Measurements from ENCODE around the gene TPCN1. TPM values are rescaled to one million over a fixed set of nuclear protein-coding genes. Genes with fewer than 3 reads are reported as not detected.

TPCN1 gene
- total RNA-seq, 1 donor from 2014 or later = 51.9 TPM

- H3K4me3 ChIP-seq = no peak overlapping the region
- no peak overlapping the region for H3K27ac ChIP-seq
- H3K36me3 ChIP-seq = peaks cover 87% of the 10 kb centered on the region
- H3K9me3 ChIP-seq = no peaks in the 10 kb centered on the region
- intact Hi-C loops (cut with DNase I) = no loop called here
- no peak for ATAC-seq
- no peak for TF ChIP-seq CTCF (IDR thresholded peaks at IDR 0.05)
- H3K4me1 ChIP-seq = no peaks in the 10 kb centered on the region
- H3K27me3 ChIP-seq = no peaks in the 10 kb centered on the region
- DNase-seq = no peak
Observed at GRCh38 chr12:113292091-113292490, 70.8 kb downstream of the TPCN1 start.

- H3K27me3 ChIP-seq = no peaks in the 10 kb centered on the region
- H3K27ac ChIP-seq = no peak overlapping the region
- ATAC-seq (no peak), DNase-seq (no peak)
- peaks cover 84% of the 10 kb centered on the region for H3K36me3 ChIP-seq
- no peak overlapping the region for H3K4me3 ChIP-seq
- intact Hi-C loops (cut with DNase I) = no loop called here
- H3K4me1 ChIP-seq = no peaks in the 10 kb centered on the region
- no peaks in the 10 kb centered on the region for H3K9me3 ChIP-seq
- TF ChIP-seq CTCF (IDR thresholded peaks at IDR 0.05) = no peak
Observed at GRCh38 chr12:113292547-113292946, 71.3 kb downstream of the TPCN1 start.

GRCh38 chr12:113293100-113293499 is 71.8 kb downstream of the TPCN1 start:
- H3K36me3 ChIP-seq = peaks cover 79% of the 10 kb centered on the region
- no peaks in the 10 kb centered on the region for H3K27me3 ChIP-seq
- intact Hi-C loops (cut with DNase I) = no loop called here
- H3K4me1 ChIP-seq = no peaks in the 10 kb centered on the region
- TF ChIP-seq CTCF (IDR thresholded peaks at IDR 0.05) = no peak
- H3K9me3 ChIP-seq = no peaks in the 10 kb centered on the region
- DNase-seq (no peak), ATAC-seq (no peak)
- no peak overlapping the region for H3K4me3 ChIP-seq
- H3K27ac ChIP-seq = no peak overlapping the region

GRCh38 chr12:113295886-113296556 is 74.8 kb downstream of the TPCN1 start:
- intact Hi-C loops (cut with DNase I) = no loop called here
- no peak for TF ChIP-seq CTCF (IDR thresholded peaks at IDR 0.05)
- H3K4me1 ChIP-seq = peaks cover 15% of the 10 kb centered on the region
- no peak overlapping the region for H3K4me3 ChIP-seq
- no peak for DNase-seq
- no peak overlapping the region for H3K27ac ChIP-seq
- no peaks in the 10 kb centered on the region for H3K27me3 ChIP-seq
- no peaks in the 10 kb centered on the region for H3K9me3 ChIP-seq
- peaks cover 52% of the 10 kb centered on the region for H3K36me3 ChIP-seq
- ATAC-seq = no peak

- no peak for DNase-seq
- Histone ChIP-seq H3K9me3 (no peaks in the 10 kb centered on the region), H3K4me3 (no peak overlapping the region), H3K27me3 (no peaks in the 10 kb centered on the region), H3K4me1 (peaks cover 15% of the 10 kb centered on the region), H3K27ac (no peak overlapping the region), H3K36me3 (peaks cover 48% of the 10 kb centered on the region)
- intact Hi-C loops (cut with DNase I) = no loop called here
- no peak for ATAC-seq
- TF ChIP-seq CTCF (IDR thresholded peaks at IDR 0.05) = no peak
Observed at GRCh38 chr12:113296557-113297213, 75.4 kb downstream of the TPCN1 start.

All from upper lobe of right lung (tissue), 1 donor.